HepG2 (cell line): ENCODE measurements around the gene PNKD. TPM values are rescaled to one million over a fixed set of nuclear protein-coding genes. Genes with fewer than 3 reads are reported as not detected.
A peak's percentile ranks its signal among the peaks of the same experiment; 100 is the strongest.

Source experiments
- BCL3 ChIP-seq: sonication (generic); formaldehyde crosslinking; IDR thresholded peaks from 2 replicates; pipeline ENCODE4 v1.5.1; 2020; ENCODE audit warnings: mild to moderate bottlenecking, missing genetic modification reagents, moderate library complexity
- CHD4 ChIP-seq: fragments of 200-600 bp; sonication (generic); IDR thresholded peaks from 2 replicates; pipeline ENCODE4 v1.7.0; 2017; ENCODE audit warnings: mild to moderate bottlenecking, low read length, borderline replicate concordance
- FOXA3 ChIP-seq: IDR thresholded peaks from 2 replicates; pipeline ENCODE4 v1.6.1; 2016; ENCODE audit warnings: missing genetic modification reagents, missing compliant biosample characterization
- GLI4 ChIP-seq: sonication (generic); formaldehyde crosslinking; IDR thresholded peaks from 2 replicates; pipeline ENCODE4 v1.5.1; 2020; ENCODE audit warnings: missing genetic modification reagents, mild to moderate bottlenecking, moderate library complexity, borderline replicate concordance
- HBP1 ChIP-seq: IDR thresholded peaks from 2 replicates; pipeline ENCODE4 v1.6.1; 2016; ENCODE audit warnings: low read depth, control low read depth
- HOXA3 ChIP-seq: sonication (generic); formaldehyde crosslinking; IDR thresholded peaks from 2 replicates; pipeline ENCODE4 v1.5.0; 2020; ENCODE audit warnings: missing genetic modification reagents
- KMT2A ChIP-seq: sonication (generic); formaldehyde crosslinking; IDR thresholded peaks from 2 replicates; pipeline ENCODE4 v1.4.0; 2020; ENCODE audit warnings: missing genetic modification reagents
- MEF2D ChIP-seq: sonication (generic); formaldehyde crosslinking; IDR thresholded peaks from 2 replicates; pipeline ENCODE4 v1.5.1; 2020; ENCODE audit warnings: mild to moderate bottlenecking, missing genetic modification reagents
- NKX3-1 ChIP-seq: sonication (generic); formaldehyde crosslinking; IDR thresholded peaks from 2 replicates; pipeline ENCODE4 v1.5.0; 2020; ENCODE audit warnings: missing genetic modification reagents
- NR2C2 ChIP-seq: sonication (generic); formaldehyde crosslinking; IDR thresholded peaks from 2 replicates; pipeline ENCODE4 v1.4.0; 2020; ENCODE audit warnings: missing genetic modification reagents, mild to moderate bottlenecking, moderate library complexity, borderline replicate concordance
- TFDP1 ChIP-seq: IDR thresholded peaks from 2 replicates; pipeline ENCODE4 v1.6.1; 2016; ENCODE audit warnings: missing compliant biosample characterization, missing genetic modification reagents, borderline replicate concordance
- U2AF1 ChIP-seq: fragments of 200-400 bp; formaldehyde crosslinking; optimal IDR thresholded peaks from 2 replicates; pipeline ENCODE3; 2017; ENCODE audit warnings: mild to moderate bottlenecking, low read depth, low read length
- XRCC5 ChIP-seq: fragments of 200-400 bp; formaldehyde crosslinking; optimal IDR thresholded peaks from 2 replicates; pipeline ENCODE3; 2017; ENCODE audit warnings: mild to moderate bottlenecking, low read length
- ZBTB37 ChIP-seq: sonication (generic); formaldehyde crosslinking; IDR thresholded peaks from 2 replicates; pipeline ENCODE4 v1.4.0; 2020; ENCODE audit warnings: mild to moderate bottlenecking, missing genetic modification reagents
- ZNF607 ChIP-seq: sonication (generic); formaldehyde crosslinking; IDR thresholded peaks from 2 replicates; pipeline ENCODE4 v1.5.1; 2020; ENCODE audit warnings: missing genetic modification reagents, mild to moderate bottlenecking, borderline replicate concordance
- ZNF609 ChIP-seq: sonication (generic); formaldehyde crosslinking; IDR thresholded peaks from 2 replicates; pipeline ENCODE4 v1.4.0; 2020; ENCODE audit warnings: mild to moderate bottlenecking, missing genetic modification reagents, borderline replicate concordance
- polyA plus RNA-seq, 8 experiments: library from polyadenylated mRNA; depleted of rRNA in 3 of 8; stranded (reverse) in 7 of 8; unstranded in 1 of 8; fragments of >200 nt; fragmentation: Illumina TruSeq in 4 of 8; extraction: Trizol in 4 of 8; gene quantifications; 2 replicates each; pipeline versions ENCODE4 v1.2.1 to v1.2.3, GENCODE V29; 2011 to 2016; ENCODE audit warnings: low read depth in 4 of 8, missing spikeins in 1 of 8, mixed read lengths in 1 of 8; ENCODE audit not compliant: insufficient read depth in 1 of 8
- total RNA-seq, 5 experiments: library from RNA; depleted of rRNA; stranded (reverse); fragments of >200 nt; fragmentation: Illumina TruSeq; extraction: Trizol; gene quantifications; 2 replicates each; pipeline ENCODE4 v1.2.3, GENCODE V29; 2016; ENCODE audit warnings: low read depth in 1 of 5

The PNKD gene
- total and polyA plus RNA-seq, 2 of the 13 experiments (the other 11 are each of a cell fraction or from before 2014, with no cell fraction given), result 55.9 to 80.4 TPM

- TF ChIP-seq ZBTB37 (CRISPR knock-in tag) (no peak), NR2C2 (0 out of 2 replicates have a peak, but pooled peaks have one; percentile 43), BCL3 (CRISPR knock-in tag) (peak; percentile 65; the same call in 1 of the 2 replicates), KMT2A (CRISPR knock-in tag) (peak; percentile 50; the same call in 1 of the 2 replicates), ZNF609 (CRISPR knock-in tag) (0 out of 2 replicates have a peak, but pooled peaks have one; percentile 25), CHD4 (peak; percentile 89; the same call in 1 of the 2 replicates), U2AF1 (no peak), XRCC5 (peak; percentile 67), ZNF607 (CRISPR knock-in tag) (0 out of 2 replicates have a peak, but pooled peaks have one; percentile 37), GLI4 (CRISPR knock-in tag) (0 out of 2 replicates have a peak, but pooled peaks have one; percentile 47), TFDP1 (CRISPR knock-in tag) (peak; percentile 50; the same call in 1 of the 2 replicates), NKX3-1 (CRISPR knock-in tag) (no peak), HBP1 (0 out of 2 replicates have a peak, but pooled peaks have one; percentile 43), FOXA3 (peak; percentile 69; the same call in 1 of the 2 replicates), HOXA3 (peak; percentile 70; the same call in 1 of the 2 replicates), MEF2D (CRISPR knock-in tag) (no peak)
These were observed 31.0 kb downstream of the PNKD start (continued) for GRCh38 chr2:218301176-218301819.
